Peyer's patch (tissue), 4 donors: ENCODE data around the gene PML. TPM values are rescaled to one million over a fixed set of nuclear protein-coding genes. Genes with fewer than 3 reads are reported as not detected.

ENCODE experiments used
- DNase-seq, 3 donors: peaks; one replicate each; pipeline ENCODE4 v3.0.0-alpha.2; 2017 to 2019
- H3K27ac ChIP-seq, 4 donors: fragments of 200-600 bp; sonication (generic); one replicate each; pipeline ENCODE4 v1.5.1; 2016 to 2019
- H3K27me3 ChIP-seq, 2 donors: fragments of 200-600 bp; sonication (generic); one replicate each; pipeline ENCODE4 v1.5.1; 2019
- H3K36me3 ChIP-seq, 3 donors: fragments of 200-600 bp; sonication (generic); one replicate each; pipeline ENCODE4 v1.5.1; 2016 to 2019
- H3K4me1 ChIP-seq, 4 donors: fragments of 200-600 bp; sonication (generic); one replicate each; pipeline ENCODE4 v1.5.1; 2016 to 2019
- H3K4me3 ChIP-seq, 4 donors: fragments of 200-600 bp; sonication (generic); 1 replicate in 3 of 4; 2 replicates in 1 of 4; pipeline ENCODE4 v1.5.1; 2016 to 2019; ENCODE audit warnings: mild to moderate bottlenecking in 1 of 4
- H3K9me3 ChIP-seq, 4 donors: fragments of 200-600 bp; sonication (generic); one replicate each; pipeline ENCODE4 v1.5.1; 2016 to 2019; ENCODE audit warnings: mild to moderate bottlenecking in 1 of 4
- CTCF ChIP-seq, 6 experiments: fragments of 450-650 bp in 4 of 6; fragments of 200-600 bp in 2 of 6; sonication (generic) in 1 of 6; IDR thresholded peaks; one replicate each; pipeline ENCODE4 v1.5.1; 2017 to 2019; ENCODE audit warnings: antibody characterized with exemption in 6 of 6, mild to moderate bottlenecking in 3 of 6, moderate library complexity in 1 of 6
- POLR2A ChIP-seq, 2 donors: fragments of 450-650 bp; IDR thresholded peaks; one replicate each; pipeline ENCODE4 v1.5.1; 2017; ENCODE audit warnings: antibody characterized with exemption in 2 of 2, mild to moderate bottlenecking in 2 of 2, moderate library complexity in 2 of 2
- total RNA-seq, 4 donors: library from RNA; depleted of rRNA; stranded (reverse); fragments of >200 nt; gene quantifications; one replicate each; pipeline ENCODE4 v1.1.0, GENCODE V29; 2016

PML gene
- total RNA-seq, 4 donors from 2014 or later: 52.4 to 116 (median 82.9) TPM

GRCh38 chr15:73996939-73997338 lies 2.4 kb downstream of the PML start:
- DNase-seq: peak in 2 of 3 donors; percentile 33 to 59
- peak overlapping the region; percentile 1 to 82 (median 53) for H3K4me3 ChIP-seq
- no peaks in the 10 kb centered on the region for H3K9me3 ChIP-seq
- TF ChIP-seq CTCF (IDR thresholded peaks at IDR 0.05) (peak in 3 of 6 experiments; percentile 19 to 30 (median 20)), POLR2A (IDR thresholded peaks at IDR 0.05) (no peak)
- H3K27me3 ChIP-seq: no peaks in the 10 kb centered on the region
- peak overlapping the region; percentile 55 to 97 (median 95) for H3K27ac ChIP-seq
- H3K4me1 ChIP-seq: peaks cover 0 to 65% (median 17%) of the 10 kb centered on the region in 4 donors
- H3K36me3 ChIP-seq: peaks cover 0 to 31% (median 0%) of the 10 kb centered on the region in 3 donors

GRCh38 chr15:73997986-73998385 lies 3.5 kb downstream of the PML start:
- Histone ChIP-seq H3K4me3 (peak overlapping the region in 1 of 4 donors; percentile 76), H3K27ac (no peak overlapping the region), H3K27me3 (no peaks in the 10 kb centered on the region), H3K36me3 (peaks cover 0 to 37% (median 0%) of the 10 kb centered on the region in 3 donors), H3K4me1 (peaks cover 0 to 58% (median 14%) of the 10 kb centered on the region in 4 donors), H3K9me3 (no peaks in the 10 kb centered on the region)
- no peak for TF ChIP-seq CTCF (IDR thresholded peaks at IDR 0.05)
- no peak for TF ChIP-seq POLR2A (IDR thresholded peaks at IDR 0.05)
- DNase-seq: peak in 1 of 3 donors; percentile 13

- TF ChIP-seq POLR2A (IDR thresholded peaks at IDR 0.05) (no peak), CTCF (IDR thresholded peaks at IDR 0.05) (no peak)
- Histone ChIP-seq H3K9me3 (no peaks in the 10 kb centered on the region), H3K27me3 (no peaks in the 10 kb centered on the region), H3K36me3 (peaks cover 0 to 36% (median 0%) of the 10 kb centered on the region in 3 donors), H3K27ac (peak overlapping the region; percentile 12 to 65 (median 14)), H3K4me3 (no peak overlapping the region), H3K4me1 (peaks cover 0 to 56% (median 7%) of the 10 kb centered on the region in 4 donors)
- no peak for DNase-seq
Measured at GRCh38 chr15:74006774-74007639, 12.5 kb downstream of the PML start.

GRCh38 chr15:74007820-74008371 lies 13.4 kb downstream of the PML start:
- peak in 2 of 3 donors; percentile 48 to 56 for DNase-seq
- Histone ChIP-seq H3K9me3 (no peaks in the 10 kb centered on the region), H3K27ac (peak overlapping the region; percentile 12 to 65 (median 14)), H3K27me3 (no peaks in the 10 kb centered on the region), H3K4me1 (peaks cover 0 to 59% (median 7%) of the 10 kb centered on the region in 4 donors), H3K4me3 (no peak overlapping the region), H3K36me3 (peaks cover 0 to 31% (median 0%) of the 10 kb centered on the region in 3 donors)
- no peak for TF ChIP-seq CTCF (IDR thresholded peaks at IDR 0.05)

GRCh38 chr15:74008901-74009300 lies 14.4 kb downstream of the PML start:
- no peaks in the 10 kb centered on the region for H3K9me3 ChIP-seq
- DNase-seq: no peak
- H3K27ac ChIP-seq: no peak overlapping the region
- H3K4me1 ChIP-seq: peaks cover 0 to 59% (median 7%) of the 10 kb centered on the region in 4 donors
- TF ChIP-seq POLR2A (IDR thresholded peaks at IDR 0.05) (no peak), CTCF (IDR thresholded peaks at IDR 0.05) (no peak)
- H3K4me3 ChIP-seq: no peak overlapping the region
- no peaks in the 10 kb centered on the region for H3K27me3 ChIP-seq
- H3K36me3 ChIP-seq: peaks cover 0 to 21% (median 0%) of the 10 kb centered on the region in 3 donors
